IMR-90 (cell line): ENCODE results near the gene PTGR1. TPM values are rescaled to one million over a fixed set of nuclear protein-coding genes. Genes with fewer than 3 reads are reported as not detected.

Experiments used
- ATAC-seq: fragments of 200-7000 bp; cut with Tn5 transposase; 2 replicates; pipeline ENCODE4 v1.9.1; 2020; ENCODE audit warnings: low read depth, mild to moderate bottlenecking, moderate library complexity
- BruUV-seq: library from RNA; stranded (reverse); fragments of 400-500 nt; replicated peaks from 2 replicates; lab custom pipeline; 2021; lab: Mats Ljungman, UMichigan
- CTCF ChIA-PET: fragments of 300-600 bp; formaldehyde crosslinking; extraction: SDS; loops from one replicate; lab custom pipeline; 2021; ENCODE audit warnings: antibody characterized with exemption; lab: Yijun Ruan, JAX
- POLR2A ChIA-PET: fragments of 300-600 bp; sonication (Branson Sonifier 250); formaldehyde crosslinking; loops from one replicate; lab custom pipeline; 2022; ENCODE audit warnings: antibody characterized with exemption; ENCODE audit not compliant: unreplicated experiment; lab: Charles Lee
- DNase-seq: peaks from one replicate; pipeline ENCODE4 v3.0.0; 2013
- H2AFZ ChIP-seq: replicated peaks from 2 replicates; pipeline ENCODE3; 2013; ENCODE audit warnings: low read length, mild to moderate bottlenecking; ENCODE audit not compliant: poor library complexity
- H2AK5ac ChIP-seq: 2 replicates; pipeline ENCODE4 v1.6.1; 2013; ENCODE audit warnings: low read depth, low read length, inconsistent platforms
- H2AK9ac ChIP-seq: replicated peaks from 2 replicates; pipeline ENCODE3; 2013; ENCODE audit warnings: mild to moderate bottlenecking, low read depth, low read length, moderate library complexity; ENCODE audit not compliant: poor library complexity
- H2BK120ac ChIP-seq: 2 replicates; pipeline ENCODE4 v1.6.1; 2013; ENCODE audit warnings: low read depth, low read length, inconsistent platforms
- H2BK15ac ChIP-seq: 3 replicates; pipeline ENCODE4 v1.6.1; 2013; ENCODE audit warnings: low read depth, low read length, inconsistent platforms
- H2BK20ac ChIP-seq: 2 replicates; pipeline ENCODE4 v1.6.1; 2013; ENCODE audit warnings: low read depth, mild to moderate bottlenecking, inconsistent platforms, low read length, moderate library complexity
- H2BK5ac ChIP-seq: 2 replicates; pipeline ENCODE4 v1.6.1; 2013; ENCODE audit warnings: mild to moderate bottlenecking, low read depth, low read length, inconsistent platforms; ENCODE audit not compliant: poor library complexity, severe bottlenecking
- H3K14ac ChIP-seq: replicated peaks from 2 replicates; pipeline ENCODE4 v1.6.1; 2013; ENCODE audit warnings: low read depth, low read length, inconsistent platforms
- H3K18ac ChIP-seq: 2 replicates; pipeline ENCODE4 v1.6.1; 2013; ENCODE audit warnings: low read depth, low read length, control low read depth
- H3K23ac ChIP-seq: 2 replicates; pipeline ENCODE4 v1.6.1; 2013; ENCODE audit warnings: low read depth, low read length, inconsistent platforms
- H3K27ac ChIP-seq: 2 replicates; pipeline ENCODE4 v1.5.1; 2013; ENCODE audit warnings: mild to moderate bottlenecking, control low read depth, low read length; ENCODE audit not compliant: insufficient read depth
- H3K27me3 ChIP-seq: 2 replicates; pipeline ENCODE4 v1.6.1; 2013; ENCODE audit warnings: low read length; ENCODE audit not compliant: control insufficient read depth, insufficient read depth
- H3K36me3 ChIP-seq: 2 replicates; pipeline ENCODE4 v1.6.1; 2013; ENCODE audit warnings: low read length, mixed read lengths; ENCODE audit not compliant: control insufficient read depth, insufficient read depth
- H3K4ac ChIP-seq: 2 replicates; pipeline ENCODE4 v1.6.1; 2013; ENCODE audit warnings: low read depth, low read length, inconsistent platforms
- H3K4me1 ChIP-seq: 2 replicates; pipeline ENCODE4 v1.6.1; 2013; ENCODE audit warnings: low read length, mixed read lengths; ENCODE audit not compliant: control insufficient read depth, insufficient read depth
- H3K4me2 ChIP-seq: 2 replicates; pipeline ENCODE4 v1.6.1; 2013; ENCODE audit warnings: low read depth, mild to moderate bottlenecking, control low read depth, low read length, moderate library complexity
- H3K4me3 ChIP-seq: 2 replicates; pipeline ENCODE4 v1.5.1; 2013; ENCODE audit warnings: low read depth, mild to moderate bottlenecking, control low read depth, low read length, moderate library complexity; ENCODE audit not compliant: insufficient read depth
- H3K56ac ChIP-seq: 2 replicates; pipeline ENCODE4 v1.6.1; 2013; ENCODE audit warnings: low read length, inconsistent platforms; ENCODE audit not compliant: insufficient read depth; ENCODE audit errors: extremely low read depth
- H3K79me1 ChIP-seq, 2 experiments: 2 replicates each; pipeline ENCODE4 v1.6.1; 2013; ENCODE audit warnings: low read length in 2 of 2, inconsistent platforms in 1 of 2, low read depth in 1 of 2
- H3K9ac ChIP-seq: 2 replicates; pipeline ENCODE4 v1.6.1; 2013; ENCODE audit warnings: low read depth, low read length, control low read depth
- H3K9me1 ChIP-seq: 2 replicates; pipeline ENCODE4 v1.6.1; 2013; ENCODE audit warnings: low read length, inconsistent platforms; ENCODE audit not compliant: insufficient read depth
- H3K9me3 ChIP-seq: 2 replicates; pipeline ENCODE4 v1.6.1; 2013; ENCODE audit warnings: low read length; ENCODE audit not compliant: control insufficient read depth, insufficient read depth
- H4K20me1 ChIP-seq: 2 replicates; pipeline ENCODE4 v1.6.1; 2013; ENCODE audit warnings: low read length, inconsistent platforms; ENCODE audit not compliant: insufficient read depth
- H4K5ac ChIP-seq: 2 replicates; pipeline ENCODE4 v1.6.1; 2013; ENCODE audit warnings: mild to moderate bottlenecking, low read depth, low read length, control low read depth
- H4K8ac ChIP-seq, 2 experiments: 2 replicates each; pipeline ENCODE4 v1.6.1; 2013; ENCODE audit warnings: low read depth in 2 of 2, low read length in 2 of 2, control low read depth in 1 of 2, inconsistent platforms in 1 of 2
- H4K91ac ChIP-seq: 2 replicates; pipeline ENCODE4 v1.6.1; 2013; ENCODE audit warnings: low read depth, low read length, inconsistent platforms; ENCODE audit not compliant: insufficient read depth
- CHD1 ChIP-seq: IDR thresholded peaks from 2 replicates; pipeline ENCODE4 v1.6.1; 2012; ENCODE audit warnings: low read depth, low read length, improper control_type of control experiment
- FOS ChIP-seq: fragments of 150-350 bp; IDR thresholded peaks from 2 replicates; pipeline ENCODE4 v1.6.1; 2016; ENCODE audit warnings: low read depth, low read length
- MAFK ChIP-seq: IDR thresholded peaks from 2 replicates; pipeline ENCODE4 v1.6.1; 2012; ENCODE audit warnings: low read depth, low read length, improper control_type of control experiment
- MXI1 ChIP-seq: IDR thresholded peaks from 2 replicates; pipeline ENCODE4 v1.6.1; 2012; ENCODE audit warnings: low read depth, mild to moderate bottlenecking, low read length, moderate library complexity, borderline replicate concordance
- NFE2L2 ChIP-seq: fragments of 150-350 bp; IDR thresholded peaks from 2 replicates; pipeline ENCODE4 v1.6.1; 2016; ENCODE audit warnings: low read depth, mild to moderate bottlenecking, low read length
- POLR2A ChIP-seq: IDR thresholded peaks from 2 replicates; pipeline ENCODE4 v1.6.1; 2012; ENCODE audit warnings: mild to moderate bottlenecking, low read depth, low read length
- RCOR1 ChIP-seq: IDR thresholded peaks from 2 replicates; pipeline ENCODE4 v1.6.1; 2012; ENCODE audit warnings: mild to moderate bottlenecking, low read length, improper control_type of control experiment; ENCODE audit not compliant: insufficient replicate concordance
- RFX5 ChIP-seq: IDR thresholded peaks from 2 replicates; pipeline ENCODE4 v1.8.0; 2012; ENCODE audit warnings: low read depth, mild to moderate bottlenecking, low read length, moderate library complexity
- SMC3 ChIP-seq: fragments of 150-350 bp; IDR thresholded peaks from 2 replicates; pipeline ENCODE4 v1.6.1; 2016; ENCODE audit warnings: low read depth, mild to moderate bottlenecking, antibody characterized with exemption, low read length, moderate library complexity
- WGBS, 2 experiments: methylation state at CpG; one replicate each; pipeline versions ENCODE4 v1.1.5 to v1.1.7; 2013; ENCODE audit warnings: missing lambda C conversion rate in 2 of 2; ENCODE audit not compliant: insufficient read length in 1 of 2; ENCODE audit errors: extremely low coverage in 2 of 2; 5-methylcytosine and 5-hydroxymethylcytosine counted together
- dilution Hi-C: fragments of 300-500 bp; cut with HindIII; formaldehyde crosslinking; loops from one replicate; pipeline ENCODE4 v1.14.3; 2018; ENCODE audit warnings: low sequenced_read_pairs; ENCODE audit not compliant: unreplicated experiment
- in situ Hi-C: fragments of 300-500 bp; cut with MboI; formaldehyde crosslinking; loops from 3 replicates; pipeline ENCODE4 v1.14.3; 2019; ENCODE audit warnings: low sequenced_read_pairs, inconsistent platforms, mixed read lengths
- intact Hi-C: fragments of 100-400 bp; cut with micrococcal nuclease; formaldehyde crosslinking; loops from 2 replicates; pipeline ENCODE4 v1.10.0; 2022
- polyA plus RNA-seq, 3 experiments: library from polyadenylated mRNA; depleted of rRNA; stranded (reverse); fragments of >200 nt; gene quantifications; 2 replicates each; pipeline ENCODE4 v1.2.3, GENCODE V29; 2012; ENCODE audit warnings: low replicate concordance in 1 of 3
- total RNA-seq: library from RNA; depleted of rRNA; stranded (reverse); fragments of >200 nt; gene quantifications from 2 replicates; pipeline ENCODE4 v1.2.3, GENCODE V29; 2012

The PTGR1 gene
- total and polyA plus RNA-seq, 2 of the 4 experiments (the other 2 are of a cell fraction): 45.9 to 72.7 TPM

- Histone ChIP-seq H2BK20ac (no peak overlapping the region), H2BK120ac (no peak overlapping the region), H3K23ac (no peak overlapping the region), H4K91ac (no peak overlapping the region), H3K27ac (no peak overlapping the region), H4K5ac (no peak overlapping the region), H3K36me3 (no peaks in the 10 kb centered on the region), H4K8ac (no peak overlapping the region), H3K79me1 (peaks cover 0 to 3% of the 10 kb centered on the region in 2 experiments; a peak in 1 of 4 replicates), H4K20me1 (no peaks in the 10 kb centered on the region), H3K4me2 (no peak overlapping the region), H2AK5ac (no peak overlapping the region), H3K4me3 (no peak overlapping the region), H2BK5ac (no peak overlapping the region), H3K27me3 (peaks cover 10% of the 10 kb centered on the region), H3K9me1 (peaks cover 5% of the 10 kb centered on the region; the same call in 1 of the 2 replicates), H3K9ac (no peak overlapping the region), H2BK15ac (no peak overlapping the region), H2AFZ (no peak overlapping the region), H3K4ac (no peak overlapping the region), H3K4me1 (no peaks in the 10 kb centered on the region), H3K9me3 (no peaks in the 10 kb centered on the region), H3K18ac (no peak overlapping the region), H2AK9ac (no peak overlapping the region), H3K56ac (no peak overlapping the region), H3K14ac (no peak overlapping the region)
- intact Hi-C loops (no loop called here), in situ Hi-C loops (no loop called here), dilution Hi-C loops (no loop called here)
- no TSS peak for BruUV-seq
- ATAC-seq (no peak), DNase-seq (no peak)
- ChIA-PET CTCF (interaction anchor here (0.7 kb wide), 1 partner anchor 9 kb away, joined by 4 read pairs; no protein-coding TSS in a partner anchor), POLR2A (interaction anchor here (0.6 kb wide), 1 partner anchor 134 kb away, joined by 3 read pairs; no protein-coding TSS in a partner anchor)
- no CpG with 5 or more reads among the region's 9 CpGs for WGBS, 2 experiments
- TF ChIP-seq FOS (no peak), POLR2A (no peak), SMC3 (no peak), MXI1 (no peak), RCOR1 (no peak), MAFK (no peak), NFE2L2 (no peak), RFX5 (no peak), CHD1 (no peak)
Measured at GRCh38 chr9:111605041-111605559, 5.7 kb upstream of the PTGR1 start.
